NCI-H2081 treated with DMSO at 0.1 percent for 48 hours (cell line): Measurements from ENCODE around the gene KCNJ18.
"Not testable (repeated sequence)": the region's sequence is repeated elsewhere in the genome, so short reads cannot be mapped to it uniquely, and the experiment has no call there.

ENCODE experiments used
- DNase-seq: peaks from one replicate; lab custom pipeline; 2025; lab: John Stamatoyannopoulos, UW

The KCNJ18 gene

GRCh38 chr17:21691883-21692703, at the start of gene KCNJ18:
TSS of gene KCNJ18 (plus strand) at chr17:21692523. CDS start at chr17:21702787, 10,264 bp downstream.
- DNase-seq: not testable (repeated sequence)

- not testable (repeated sequence) for DNase-seq
Measured at GRCh38 chr17:21648125-21648524, 44.2 kb upstream of the KCNJ18 start.

- DNase-seq: not testable (repeated sequence)
Measured at GRCh38 chr17:21650043-21650442, 42.3 kb upstream of the KCNJ18 start.

GRCh38 chr17:21652049-21652448, 40.3 kb upstream of the KCNJ18 start:
- DNase-seq: not testable (repeated sequence)

- not testable (repeated sequence) for DNase-seq
Measured at GRCh38 chr17:21653211-21653610, 39.1 kb upstream of the KCNJ18 start.

GRCh38 chr17:21656518-21657309, 35.6 kb upstream of the KCNJ18 start:
- not testable (repeated sequence) for DNase-seq

GRCh38 chr17:21659635-21660034, 32.7 kb upstream of the KCNJ18 start:
- DNase-seq: not testable (repeated sequence)

GRCh38 chr17:21661455-21661854, 30.9 kb upstream of the KCNJ18 start:
- DNase-seq: not testable (repeated sequence)

- DNase-seq: not testable (repeated sequence)
Measured at GRCh38 chr17:21663166-21663565, 29.2 kb upstream of the KCNJ18 start.

- DNase-seq: not testable (repeated sequence)
Measured at GRCh38 chr17:21663614-21664474, 28.5 kb upstream of the KCNJ18 start.

GRCh38 chr17:21665171-21665570, 27.2 kb upstream of the KCNJ18 start:
- DNase-seq: not testable (repeated sequence)

GRCh38 chr17:21665935-21666493, 26.3 kb upstream of the KCNJ18 start:
- DNase-seq: not testable (repeated sequence)

GRCh38 chr17:21666711-21667412, 25.5 kb upstream of the KCNJ18 start:
- not testable (repeated sequence) for DNase-seq

GRCh38 chr17:21667413-21668117, 24.8 kb upstream of the KCNJ18 start:
- DNase-seq: not testable (repeated sequence)

GRCh38 chr17:21668118-21668488, 24.2 kb upstream of the KCNJ18 start:
- not testable (repeated sequence) for DNase-seq

GRCh38 chr17:21668746-21669508, 23.4 kb upstream of the KCNJ18 start:
- not testable (repeated sequence) for DNase-seq

- DNase-seq: not testable (repeated sequence)
Measured at GRCh38 chr17:21669616-21670360, 22.5 kb upstream of the KCNJ18 start.

GRCh38 chr17:21670361-21671155, 21.8 kb upstream of the KCNJ18 start:
- DNase-seq: not testable (repeated sequence)
